ENCODE data around the gene SMYD3.

Gene SMYD3

DNA sequence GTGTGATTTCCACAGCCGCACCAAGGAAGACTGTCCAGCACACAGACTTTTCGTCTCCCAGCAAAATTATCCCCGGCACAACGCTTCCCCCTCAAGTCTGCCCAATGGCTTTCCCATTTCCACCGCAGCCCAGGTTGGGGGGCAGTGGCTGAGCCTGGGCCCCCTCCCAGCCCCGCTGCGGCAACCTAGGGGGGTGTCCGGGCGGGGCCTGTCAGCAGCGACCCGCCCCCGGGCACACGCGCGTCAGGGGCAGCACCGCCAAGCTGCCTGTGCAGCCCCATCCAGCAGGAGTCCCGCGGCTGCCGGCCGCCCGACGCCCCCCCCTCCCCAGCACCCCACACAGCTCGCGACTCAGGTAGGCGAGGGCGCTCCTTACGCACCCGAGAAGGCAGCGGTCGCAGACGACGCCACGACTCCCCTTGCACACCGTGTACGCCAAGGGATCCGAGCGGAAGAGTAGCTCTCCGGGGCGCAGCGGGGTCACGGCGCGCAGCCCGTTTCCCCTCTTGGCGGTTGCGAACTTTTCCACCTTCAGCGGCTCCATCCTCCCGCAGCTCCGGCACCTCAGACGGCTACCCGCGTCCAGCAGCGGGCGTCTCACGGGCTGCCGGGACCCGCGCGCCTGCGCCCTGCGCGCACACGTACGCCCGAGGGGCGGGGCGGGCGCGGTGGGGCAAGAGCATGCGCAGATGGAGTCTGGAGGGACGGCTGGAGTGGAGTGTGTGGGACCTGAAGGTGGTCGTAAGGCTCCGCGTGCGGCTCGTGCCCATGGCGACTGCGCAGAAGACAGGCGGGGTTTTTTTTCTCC is at the start of gene SMYD3:
Gene SMYD3, minus strand, starts transcription at position 606 of the 808 bp plus-strand sequence.
- peak; percentile 50 for DNase-seq

DNA sequence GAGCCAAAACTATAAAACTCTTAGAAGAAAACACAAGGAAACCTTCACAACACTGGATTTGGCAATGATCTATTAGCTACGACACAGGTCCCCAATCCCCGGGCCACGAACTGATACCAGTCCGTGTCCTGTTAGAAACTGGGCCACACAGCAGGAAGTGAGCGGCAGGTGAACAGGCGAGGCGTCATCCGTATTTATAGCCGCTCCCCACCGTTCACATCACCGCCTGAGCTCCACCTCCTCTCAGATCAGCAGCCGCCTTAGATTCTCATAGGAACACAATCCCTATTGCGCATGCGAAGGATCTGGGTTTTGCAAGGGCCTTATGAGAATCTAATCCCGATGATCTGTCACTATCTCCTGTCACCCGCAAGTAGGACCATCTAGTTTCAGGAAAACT is 47.1 kb upstream of the SMYD3 start:
- DNase-seq, result no peak

DNA sequence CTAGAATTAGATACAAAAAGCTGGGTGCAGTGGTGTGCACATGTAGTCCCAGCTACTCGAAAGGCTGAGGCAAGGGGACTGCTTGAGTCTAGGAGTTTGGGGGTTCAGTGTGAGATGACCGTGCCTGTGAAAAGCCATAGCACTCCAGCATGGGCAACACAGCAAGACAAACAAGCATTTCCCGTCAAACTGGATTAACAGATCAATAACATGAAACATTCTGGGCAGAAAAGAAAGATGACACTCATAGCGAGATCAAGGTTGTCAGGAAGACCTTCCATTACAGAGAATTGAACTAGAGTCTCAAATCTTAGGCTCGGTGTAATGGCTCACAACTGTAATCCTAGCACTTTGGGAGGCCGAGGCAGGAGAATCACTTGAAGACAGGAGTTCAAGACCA is 45.0 kb upstream of the SMYD3 start:
- no peak for DNase-seq

DNA sequence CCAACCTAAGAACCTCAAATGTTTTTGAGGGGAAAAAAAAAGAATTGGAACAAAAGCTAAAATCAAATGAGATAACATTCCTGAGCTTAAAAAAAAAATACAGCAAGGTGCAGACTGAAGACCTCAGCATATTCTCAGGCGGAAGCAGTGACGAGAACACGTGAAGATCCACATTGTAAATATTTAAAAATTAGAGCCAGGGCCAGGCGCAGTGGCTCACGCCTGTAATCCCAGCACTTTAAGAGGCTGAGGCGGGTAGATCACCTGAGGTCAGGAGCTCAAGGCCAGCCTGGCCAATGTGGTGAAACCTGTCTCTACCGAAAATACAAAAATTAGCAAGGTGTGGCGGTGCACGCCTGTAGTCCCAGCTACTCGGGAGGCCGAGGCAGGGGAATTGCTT is 43.3 kb upstream of the SMYD3 start:
- DNase-seq, result no peak

DNA sequence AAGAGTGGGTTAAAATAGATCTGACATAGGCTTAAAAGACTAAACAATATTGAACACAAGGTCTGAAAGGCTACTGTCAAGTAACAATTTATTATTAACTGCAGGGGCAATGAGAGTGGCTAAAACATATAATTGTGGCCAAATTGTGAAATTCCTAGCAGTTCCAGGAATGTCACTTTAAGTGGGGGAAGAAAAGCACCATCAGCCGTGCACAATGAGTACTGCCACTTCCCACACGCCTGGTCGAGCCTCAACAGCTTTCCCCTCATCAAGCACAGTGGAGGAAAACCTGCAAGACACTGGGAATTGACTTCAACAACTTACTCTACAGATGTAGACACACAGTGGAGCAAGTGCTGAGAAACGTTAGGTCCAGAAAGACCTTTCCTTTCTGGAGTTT is 42.6 kb upstream of the SMYD3 start:
- DNase-seq, result no peak

DNA sequence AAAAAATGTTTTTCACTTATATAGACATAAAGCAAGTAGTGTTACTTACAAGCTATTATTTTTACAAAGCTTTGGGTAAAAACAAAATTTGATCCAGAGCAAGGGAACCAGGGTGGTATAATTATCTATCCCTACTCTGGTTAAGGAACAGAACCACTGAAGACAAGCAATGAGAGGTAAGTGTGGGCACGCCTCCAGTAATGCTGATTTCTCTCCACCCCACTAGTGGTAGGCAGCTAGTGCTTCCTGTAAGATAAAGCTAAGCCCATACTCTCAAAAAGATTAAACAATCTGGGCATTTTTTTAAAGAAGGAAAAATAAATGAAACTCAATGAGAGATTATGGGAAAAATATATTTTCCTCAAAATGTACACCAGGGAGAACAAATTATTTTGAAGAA is 36.9 kb upstream of the SMYD3 start:
- DNase-seq, result no peak

DNA sequence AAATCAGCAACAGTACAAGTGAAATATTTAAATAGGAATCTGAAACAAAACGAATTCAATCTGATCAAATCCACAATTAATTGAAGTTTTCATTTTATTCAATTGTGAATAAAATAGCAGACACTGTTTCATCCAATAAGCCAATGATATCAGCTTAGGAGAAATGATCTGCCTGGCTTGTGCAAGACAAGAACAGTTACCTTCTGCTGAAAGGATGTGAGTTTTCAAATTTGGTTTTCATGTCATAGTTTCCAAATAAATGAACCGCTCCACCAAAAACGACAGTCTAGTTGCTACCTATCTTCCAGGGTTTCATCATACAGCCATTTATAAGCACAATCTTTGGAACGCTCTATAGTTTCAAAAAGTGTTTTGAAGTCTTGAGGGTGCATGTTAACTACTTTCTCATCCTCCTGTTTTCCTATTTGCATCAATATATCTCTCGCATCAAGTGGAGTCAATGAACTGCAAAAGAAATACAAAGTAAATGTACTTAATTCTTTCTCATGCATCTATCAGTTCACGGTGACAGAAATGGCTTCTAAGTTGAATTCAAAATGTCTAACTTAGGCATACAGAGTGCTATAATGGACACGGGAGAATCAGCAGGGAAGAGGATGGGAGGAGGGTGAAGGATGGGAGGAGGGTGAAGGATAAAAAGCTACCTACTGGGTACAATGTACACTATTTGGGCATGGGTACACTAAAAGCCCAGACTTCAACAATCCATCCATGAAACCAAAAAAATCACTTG is 33.8 kb upstream of the SMYD3 start:
- no peak for DNase-seq

DNA sequence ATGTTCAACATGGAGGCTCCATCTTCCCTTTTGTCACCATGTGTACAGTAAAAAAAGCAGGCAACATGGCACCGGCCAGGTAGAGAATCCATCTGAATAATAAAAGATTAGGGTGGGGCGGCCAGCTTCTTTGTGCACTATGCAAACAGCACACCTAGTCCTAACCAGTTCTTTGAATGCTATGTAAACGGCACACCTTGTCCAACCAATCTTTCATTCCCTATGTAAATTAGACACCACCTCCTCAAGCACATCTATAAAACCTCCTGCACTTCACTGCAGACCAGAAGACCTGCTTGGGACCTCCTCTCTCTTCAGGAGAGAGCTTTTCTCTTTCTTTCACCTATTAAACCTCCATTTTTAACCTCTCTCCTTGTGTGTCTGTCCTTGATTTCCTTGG is 30.8 kb upstream of the SMYD3 start:
- peak; percentile 14 for DNase-seq

GRCh38 chr1:246537441-246537840 is 30.4 kb upstream of the SMYD3 start:
- DNase-seq, result no peak

GRCh38 chr1:246534114-246534513 is 27.0 kb upstream of the SMYD3 start:
- DNase-seq, result peak; percentile 5

GRCh38 chr1:246533371-246533905 is 26.4 kb upstream of the SMYD3 start:
- DNase-seq, result no peak

DNA sequence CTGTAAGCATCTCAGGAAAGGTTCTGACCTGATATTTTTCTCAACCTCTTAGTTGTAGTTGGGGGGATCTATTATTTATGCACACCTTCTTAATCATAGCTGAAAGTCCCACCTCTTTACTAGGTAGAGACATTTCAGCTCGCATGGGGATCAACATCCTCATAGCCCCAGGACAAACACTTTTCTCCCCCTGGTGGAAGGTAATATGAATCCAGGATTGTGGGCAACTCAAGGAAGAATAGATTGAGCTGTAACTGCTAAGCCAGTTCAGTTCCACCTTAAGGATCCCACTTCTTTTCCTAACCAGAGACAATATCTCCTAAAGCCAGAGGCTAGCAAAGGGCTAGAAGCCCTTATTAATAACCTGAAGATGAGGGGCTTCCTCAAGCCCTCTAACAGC is 25.4 kb upstream of the SMYD3 start:
- DNase-seq, result no peak

DNA sequence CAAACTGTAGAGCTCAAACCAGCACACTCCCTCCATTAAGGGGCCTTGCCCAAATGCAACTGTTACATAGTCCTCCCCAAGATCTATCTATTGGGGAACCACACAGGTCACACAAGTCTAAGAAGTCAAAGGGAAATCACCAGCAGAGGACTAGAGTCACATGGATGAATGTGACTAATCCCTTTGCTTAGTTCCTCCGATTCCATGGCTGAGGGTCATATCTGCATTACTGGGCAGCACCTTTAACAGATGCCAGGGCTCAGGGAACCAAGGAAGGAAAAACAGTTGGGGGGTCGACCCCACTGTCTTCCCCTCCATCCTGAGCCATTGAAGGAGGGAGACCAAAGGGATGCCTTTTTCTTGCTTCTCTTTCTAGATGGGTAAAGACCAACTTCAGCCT is 23.4 kb upstream of the SMYD3 start:
- no peak for DNase-seq

GRCh38 chr1:246528933-246529731 is 22.1 kb upstream of the SMYD3 start:
- DNase-seq, result no peak

GRCh38 chr1:246527402-246528088 is 20.5 kb upstream of the SMYD3 start:
- DNase-seq, result no peak

GRCh38 chr1:246526915-246527314 is 19.8 kb upstream of the SMYD3 start:
- DNase-seq, result no peak

- DNase-seq, result no peak
Observed at GRCh38 chr1:246526380-246526779, 19.3 kb upstream of the SMYD3 start.

DNA sequence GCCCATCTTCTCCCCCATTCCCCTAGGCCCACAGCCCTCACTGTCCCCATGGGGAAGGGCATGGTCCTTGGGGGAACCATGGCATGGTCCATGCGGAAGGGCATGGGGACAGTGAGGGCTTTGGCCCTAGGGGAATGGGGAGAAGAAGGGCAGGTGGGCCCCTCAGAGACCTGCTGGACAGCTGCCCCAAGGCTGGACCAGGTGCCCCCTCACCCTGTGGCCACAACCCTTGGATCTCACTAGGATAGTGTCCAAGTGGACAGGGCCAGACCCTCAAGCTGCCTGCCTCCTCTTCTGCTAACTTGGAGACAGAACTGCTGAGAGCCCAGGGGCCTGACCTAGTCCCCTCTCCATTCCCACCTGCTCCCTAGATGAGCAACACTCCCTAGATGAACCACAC is 12.4 kb upstream of the SMYD3 start:
- no peak for DNase-seq

GRCh38 chr1:246518456-246519205 is 11.6 kb upstream of the SMYD3 start:
- DNase-seq, result no peak

DNA sequence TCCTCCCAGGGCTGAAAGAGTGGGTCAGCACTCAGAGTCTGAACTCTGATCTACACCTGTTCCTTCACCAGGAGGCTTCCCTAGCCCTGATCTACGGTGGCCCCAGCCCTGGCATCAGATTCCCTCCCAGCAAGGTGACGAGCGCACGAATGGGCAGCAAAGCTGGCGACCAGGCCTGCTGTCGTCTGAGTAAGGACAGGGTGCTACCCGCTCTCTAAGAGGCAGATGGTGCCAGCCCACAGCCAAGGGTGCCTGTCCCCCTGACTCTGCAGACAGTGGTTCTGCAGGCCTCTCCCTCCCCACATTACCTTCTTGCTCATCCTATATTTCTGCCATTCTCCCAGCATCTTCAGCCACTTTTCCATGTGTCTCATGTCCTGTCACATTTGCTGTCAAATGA is 10.3 kb upstream of the SMYD3 start:
- DNase-seq, result no peak

DNA sequence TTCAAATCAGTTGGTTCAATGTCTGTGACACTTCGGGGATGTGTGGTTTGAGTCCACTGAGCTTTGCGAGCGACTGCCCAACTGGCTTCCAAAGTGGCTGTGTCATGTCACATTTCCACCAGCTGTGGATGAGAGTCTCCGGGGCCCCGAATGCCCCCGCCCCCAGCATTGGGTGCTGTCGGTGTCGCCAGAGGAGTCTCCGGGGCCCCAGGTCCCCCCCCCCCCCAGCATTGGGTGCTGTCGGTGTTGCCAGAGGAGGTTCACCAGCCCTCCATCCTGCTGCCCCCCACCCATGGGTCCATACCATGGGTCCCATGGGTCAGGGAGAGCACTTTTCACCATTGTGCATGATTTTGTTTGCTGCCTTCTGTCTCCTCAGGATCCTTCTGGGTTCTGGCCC is 9.0 kb upstream of the SMYD3 start:
- DNase-seq, result no peak
